PC-3 (cell line): ENCODE data around the gene KCNK16.

Experiments
- EZH2 ChIP-seq: fragments of 300-600 bp; sonication (generic); IDR thresholded peaks from one replicate; pipeline ENCODE4 v1.6.1; 2017; ENCODE audit warnings: antibody characterized with exemption, mild to moderate bottlenecking, low read length; ENCODE audit not compliant: unreplicated experiment
- EZH2phosphoT487 ChIP-seq: fragments of 300-600 bp; sonication (generic); IDR thresholded peaks from 2 replicates; pipeline ENCODE4 v1.6.1; 2018; ENCODE audit warnings: mild to moderate bottlenecking, antibody characterized with exemption, low read length, borderline replicate concordance
- TF ChIP-seq, protein P1 (sequence below): fragments of 300-600 bp; sonication (generic); conservative IDR thresholded peaks from 2 replicates; pipeline ENCODE4 v1.5.1; 2017; ENCODE audit warnings: antibody characterized with exemption, low read depth, mild to moderate bottlenecking, low read length

DNA sequence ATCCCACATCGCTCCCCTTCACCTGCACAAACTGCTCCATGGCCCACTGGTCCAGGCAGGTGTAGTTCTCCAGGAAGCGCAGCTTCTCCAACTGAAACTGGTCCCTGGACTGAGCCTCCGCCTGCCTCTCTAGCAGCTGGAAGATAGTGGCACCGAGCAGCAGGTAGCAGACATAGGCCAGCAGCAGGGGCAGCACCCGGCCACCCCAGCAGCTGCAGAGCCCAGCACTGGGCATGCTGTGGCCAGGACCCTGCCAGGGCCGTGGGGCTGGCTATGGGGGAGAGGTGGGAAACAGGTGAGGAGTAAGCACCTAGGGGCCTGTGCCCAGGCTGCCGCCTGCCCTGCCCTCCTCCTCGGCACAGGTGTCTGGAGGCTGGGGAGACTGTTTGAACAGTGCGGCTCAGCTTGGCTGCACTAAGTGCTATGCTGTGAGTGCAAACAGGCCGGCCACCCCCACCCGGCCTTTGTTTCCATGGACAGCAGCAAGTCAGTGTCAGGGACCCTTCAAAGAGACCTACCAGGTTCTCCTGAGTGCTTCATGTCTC, at the start of gene KCNK16:
- TF ChIP-seq EZH2 (no peak), EZH2phosphoT487 (no peak)
- TF ChIP-seq, protein P1, sequence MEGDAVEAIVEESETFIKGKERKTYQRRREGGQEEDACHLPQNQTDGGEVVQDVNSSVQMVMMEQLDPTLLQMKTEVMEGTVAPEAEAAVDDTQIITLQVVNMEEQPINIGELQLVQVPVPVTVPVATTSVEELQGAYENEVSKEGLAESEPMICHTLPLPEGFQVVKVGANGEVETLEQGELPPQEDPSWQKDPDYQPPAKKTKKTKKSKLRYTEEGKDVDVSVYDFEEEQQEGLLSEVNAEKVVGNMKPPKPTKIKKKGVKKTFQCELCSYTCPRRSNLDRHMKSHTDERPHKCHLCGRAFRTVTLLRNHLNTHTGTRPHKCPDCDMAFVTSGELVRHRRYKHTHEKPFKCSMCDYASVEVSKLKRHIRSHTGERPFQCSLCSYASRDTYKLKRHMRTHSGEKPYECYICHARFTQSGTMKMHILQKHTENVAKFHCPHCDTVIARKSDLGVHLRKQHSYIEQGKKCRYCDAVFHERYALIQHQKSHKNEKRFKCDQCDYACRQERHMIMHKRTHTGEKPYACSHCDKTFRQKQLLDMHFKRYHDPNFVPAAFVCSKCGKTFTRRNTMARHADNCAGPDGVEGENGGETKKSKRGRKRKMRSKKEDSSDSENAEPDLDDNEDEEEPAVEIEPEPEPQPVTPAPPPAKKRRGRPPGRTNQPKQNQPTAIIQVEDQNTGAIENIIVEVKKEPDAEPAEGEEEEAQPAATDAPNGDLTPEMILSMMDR, result no peak
